Aorta (tissue), 5 donors: Measurements from ENCODE around the gene MREG. TPM values are rescaled to one million over a fixed set of nuclear protein-coding genes. Genes with fewer than 3 reads are reported as not detected.

ENCODE experiments used
- ATAC-seq: fragments of 200-7000 bp; cut with Tn5 transposase; one replicate; pipeline ENCODE4 v1.9.1; 2022; ENCODE audit warnings: moderate library complexity; ENCODE audit not compliant: low FRiP score
- DNase-seq, 2 donors: peaks; one replicate each; pipeline ENCODE4 v3.0.0-alpha.2; 2020
- H3K27ac ChIP-seq, 2 donors: one replicate each; pipeline ENCODE4 v1.5.1; 2013; ENCODE audit warnings: low read length in 2 of 2, mild to moderate bottlenecking in 2 of 2, moderate library complexity in 2 of 2, control low read depth in 1 of 2, inconsistent platforms in 1 of 2, low read depth in 1 of 2
- H3K27me3 ChIP-seq, 2 donors: one replicate each; pipeline ENCODE4 v1.6.1; 2013; ENCODE audit warnings: control low read depth in 1 of 2, low read length in 1 of 2, mild to moderate bottlenecking in 1 of 2, moderate library complexity in 1 of 2; ENCODE audit not compliant: insufficient read depth in 2 of 2, control insufficient read depth in 1 of 2
- H3K36me3 ChIP-seq, 2 donors: one replicate each; pipeline ENCODE4 v1.6.1; 2013; ENCODE audit warnings: control low read depth in 1 of 2, low read length in 1 of 2, mild to moderate bottlenecking in 1 of 2; ENCODE audit not compliant: insufficient read depth in 2 of 2, control insufficient read depth in 1 of 2
- H3K4me1 ChIP-seq, 2 donors: one replicate each; pipeline ENCODE4 v1.6.1; 2013; ENCODE audit warnings: low read length in 2 of 2, control low read depth in 1 of 2, mild to moderate bottlenecking in 1 of 2, moderate library complexity in 1 of 2; ENCODE audit not compliant: insufficient read depth in 2 of 2, control insufficient read depth in 1 of 2
- H3K4me3 ChIP-seq, 2 donors: one replicate each; pipeline ENCODE4 v1.5.1; 2013; ENCODE audit warnings: low read length in 2 of 2, control low read depth in 1 of 2, mild to moderate bottlenecking in 1 of 2
- H3K9me3 ChIP-seq: one replicate; pipeline ENCODE4 v1.6.1; 2013; ENCODE audit warnings: mild to moderate bottlenecking, low read length; ENCODE audit not compliant: control insufficient read depth
- WGBS, 2 donors: extraction: QIAGEN DNeasy Blood & Tissue Kit; methylation state at CpG; one replicate each; pipeline ENCODE4 v1.1.7; 2013; 5-methylcytosine and 5-hydroxymethylcytosine counted together
- intact Hi-C, 2 donors: fragments of 100-400 bp; cut with DNase I; formaldehyde crosslinking; loops; one replicate each; pipeline versions ENCODE4 v1.14.2 to v1.15.0; 2022
- polyA plus RNA-seq, 2 donors: library from polyadenylated mRNA; stranded (reverse); fragments of 200-250 nt; gene quantifications; one replicate each; pipeline ENCODE4 v1.2.3, GENCODE V29; 2013
- total RNA-seq, 2 donors: library from RNA; stranded (reverse); fragmentation: NEBNext Ultra II Directional; extraction: Animal tissue kit (Norgen Biotek cat#: 25700); gene quantifications; one replicate each; pipeline ENCODE4 v1.2.1, GENCODE V29; 2021
- donor health status: healthy with polysubstance abuse.
- donor health status: Bipolar disorder and iron deficiency.
- donor health status: DM: no; HTN: no; CAD: no.
- donor health status: DM: no; HTN: no; CAD: no.
- donor health status: DM: yes; HTN: yes; CAD: no.

Gene MREG
- total and polyA plus RNA-seq, 4 donors, result 0.31 to 2.5 (median 1.7) TPM

DNA sequence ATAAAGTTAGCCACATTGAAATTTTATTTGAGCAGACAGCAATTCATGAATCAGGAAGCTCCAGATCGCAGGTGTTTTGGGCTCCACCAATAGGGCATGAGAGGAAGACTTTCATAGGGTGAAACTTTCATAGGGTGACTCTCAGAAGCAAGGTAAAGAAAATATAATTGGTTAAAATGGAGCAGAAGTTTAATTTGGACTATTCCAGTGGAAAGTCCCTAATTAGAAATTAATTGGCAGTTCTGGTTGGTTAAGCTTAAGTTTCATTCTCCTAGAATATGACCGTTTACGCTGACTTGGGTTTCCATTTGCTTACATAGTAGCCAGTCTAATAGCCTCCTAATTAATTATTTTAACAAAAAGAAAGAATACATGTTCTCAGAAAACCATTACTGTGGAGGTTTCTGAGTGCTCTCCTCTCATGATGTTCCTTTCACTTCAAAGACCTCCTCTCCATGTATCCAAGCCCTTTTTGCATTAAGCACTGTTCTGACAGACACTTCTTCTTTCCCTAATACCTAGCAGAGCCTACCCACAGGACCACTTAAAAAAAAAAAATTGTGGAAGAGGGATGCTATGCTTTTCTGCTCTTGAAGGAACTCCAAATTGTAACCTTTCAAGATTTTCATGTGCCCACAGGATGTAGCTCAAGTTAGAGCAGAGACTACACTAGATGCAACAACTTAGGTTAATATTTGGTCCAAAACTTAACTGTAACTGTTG lies 99.1 kb downstream of the MREG start:
- DNase-seq (no peak), ATAC-seq (no peak)
- Histone ChIP-seq H3K27ac (no peak overlapping the region), H3K9me3 (no peaks in the 10 kb centered on the region), H3K4me1 (peaks cover 0 to 3% of the 10 kb centered on the region in 2 donors), H3K36me3 (no peaks in the 10 kb centered on the region), H3K27me3 (no peaks in the 10 kb centered on the region), H3K4me3 (no peak overlapping the region)
- intact Hi-C loops, result no loop called here
- 96 to 100% methylated on average over 3 of the region's 3 CpGs for WGBS, 2 donors

DNA sequence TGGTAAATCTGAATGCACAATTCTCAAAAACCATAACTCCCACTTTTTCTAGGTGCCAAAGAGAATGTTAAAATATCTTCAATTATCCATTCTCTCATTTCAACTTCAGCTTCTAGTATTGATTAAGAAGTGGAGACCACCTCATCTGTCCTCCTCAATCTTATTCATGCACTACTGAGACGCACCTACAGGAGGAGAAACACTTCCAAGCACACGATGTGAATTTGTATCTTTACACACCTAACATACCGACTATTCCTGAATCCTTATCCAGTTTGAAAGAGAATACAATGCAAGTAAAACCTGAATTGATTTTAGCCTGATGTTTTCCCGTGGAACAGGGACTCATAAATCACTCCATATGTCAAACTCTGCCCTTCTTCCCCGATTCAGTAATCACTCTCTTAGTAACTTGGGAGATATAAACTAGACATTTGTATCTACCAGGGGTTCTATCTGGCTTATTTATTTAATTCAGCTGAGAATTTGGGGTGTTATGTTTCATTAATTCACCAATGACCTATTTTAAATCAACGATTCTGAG lies 101.0 kb downstream of the MREG start:
- Histone ChIP-seq H3K4me1 (no peaks in the 10 kb centered on the region), H3K36me3 (no peaks in the 10 kb centered on the region), H3K9me3 (no peaks in the 10 kb centered on the region), H3K4me3 (no peak overlapping the region), H3K27me3 (no peaks in the 10 kb centered on the region), H3K27ac (no peak overlapping the region)
- ATAC-seq, result no peak
- intact Hi-C loops, result no loop called here
- 67 to 80% methylated on average over 6 of the region's 6 CpGs for WGBS, 2 donors
- DNase-seq, result no peak

DNA sequence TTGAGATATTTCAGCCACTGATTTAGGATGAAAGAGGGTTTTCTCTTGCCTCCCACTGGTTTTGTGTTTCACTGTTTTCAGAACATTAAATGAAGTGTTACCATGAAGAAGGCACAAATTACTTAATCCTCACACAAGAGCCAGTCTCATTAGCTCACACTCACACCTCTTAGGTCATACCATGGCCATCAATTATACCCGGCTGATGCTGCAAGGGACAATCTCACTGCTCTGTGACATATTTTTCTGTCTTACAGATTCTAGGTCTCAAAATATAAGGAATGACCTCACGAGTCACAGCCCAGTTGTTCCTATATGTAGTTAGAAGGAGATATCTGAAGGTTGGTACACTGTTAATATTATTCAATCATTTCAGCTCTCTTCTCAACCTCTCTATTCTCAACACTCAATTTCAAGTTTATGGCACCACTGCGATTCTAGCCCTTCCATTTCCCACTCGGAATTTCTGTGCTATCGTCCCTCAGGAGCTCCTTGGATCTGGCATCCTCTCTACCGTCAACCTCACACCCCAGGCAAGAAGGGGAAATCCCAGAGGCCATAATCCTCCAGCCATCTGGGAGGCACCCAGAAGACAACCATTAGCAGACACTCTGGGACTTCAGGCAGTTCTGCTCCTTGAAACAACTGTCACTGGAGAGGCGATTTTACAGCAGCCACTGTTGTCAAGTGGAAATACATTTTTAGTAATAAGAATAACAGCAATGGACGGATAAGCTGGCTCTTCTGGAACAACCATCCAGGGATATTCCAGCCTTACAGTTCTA lies 101.9 kb downstream of the MREG start:
- no peaks in the 10 kb centered on the region for H3K4me1 ChIP-seq
- no peak for DNase-seq
- intact Hi-C loops, result no loop called here
- H3K27ac ChIP-seq, result no peak overlapping the region
- ATAC-seq, result no peak
- no peaks in the 10 kb centered on the region for H3K9me3 ChIP-seq
- H3K36me3 ChIP-seq, result no peaks in the 10 kb centered on the region
- H3K27me3 ChIP-seq, result no peaks in the 10 kb centered on the region
- no peak overlapping the region for H3K4me3 ChIP-seq
- WGBS, 2 donors, result 92 to 95% methylated on average over 8 of the region's 8 CpGs

DNA sequence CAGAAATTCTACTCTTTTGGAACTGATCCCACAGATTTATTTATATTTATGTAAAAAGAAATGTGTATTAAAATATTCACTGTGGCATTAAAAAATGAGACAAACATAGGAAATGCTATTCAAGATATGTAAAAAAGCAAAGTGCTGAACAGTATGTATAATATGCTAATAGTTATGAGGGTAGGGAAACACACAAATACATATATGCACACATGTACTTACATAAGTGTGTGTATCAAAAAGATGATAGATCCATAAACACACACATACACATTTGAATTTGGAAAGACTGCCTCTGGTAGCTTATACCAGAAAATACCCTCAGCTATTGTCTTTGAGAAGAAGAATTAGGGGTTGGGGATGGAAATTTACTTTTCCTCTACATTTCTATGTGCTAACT lies 103.2 kb downstream of the MREG start:
- H3K9me3 ChIP-seq, result no peaks in the 10 kb centered on the region
- no peaks in the 10 kb centered on the region for H3K4me1 ChIP-seq
- no peaks in the 10 kb centered on the region for H3K27me3 ChIP-seq
- ATAC-seq, result no peak
- H3K4me3 ChIP-seq, result no peak overlapping the region
- H3K36me3 ChIP-seq, result no peaks in the 10 kb centered on the region
- intact Hi-C loops, result no loop called here
- DNase-seq, result no peak
- no peak overlapping the region for H3K27ac ChIP-seq

DNA sequence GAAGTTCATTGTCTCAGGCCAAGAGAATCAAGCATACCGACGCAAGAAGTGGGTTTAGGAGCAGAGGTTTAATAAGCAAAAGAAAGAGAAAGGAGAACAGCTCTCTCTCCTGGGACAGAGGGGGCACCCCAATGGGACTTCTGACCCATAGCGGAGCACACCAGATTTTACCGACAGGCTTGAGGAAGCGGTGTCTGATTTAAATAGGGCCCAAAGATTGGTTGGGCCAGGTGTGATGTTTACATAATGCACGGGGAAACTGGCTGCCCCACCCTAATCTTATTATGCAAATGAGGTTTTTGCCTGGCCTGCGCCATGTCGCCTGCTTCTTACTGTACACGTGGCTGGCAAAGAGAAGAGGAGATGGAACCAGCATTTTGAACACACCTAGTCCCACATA lies 106.2 kb downstream of the MREG start:
- H3K9me3 ChIP-seq, result no peaks in the 10 kb centered on the region
- 96 to 97% methylated on average over 9 of the region's 9 CpGs for WGBS, 2 donors
- no peaks in the 10 kb centered on the region for H3K27me3 ChIP-seq
- intact Hi-C loops, result no loop called here
- H3K4me3 ChIP-seq, result no peak overlapping the region
- no peaks in the 10 kb centered on the region for H3K36me3 ChIP-seq
- no peaks in the 10 kb centered on the region for H3K4me1 ChIP-seq
- DNase-seq, result no peak
- H3K27ac ChIP-seq, result no peak overlapping the region
- no peak for ATAC-seq

DNA sequence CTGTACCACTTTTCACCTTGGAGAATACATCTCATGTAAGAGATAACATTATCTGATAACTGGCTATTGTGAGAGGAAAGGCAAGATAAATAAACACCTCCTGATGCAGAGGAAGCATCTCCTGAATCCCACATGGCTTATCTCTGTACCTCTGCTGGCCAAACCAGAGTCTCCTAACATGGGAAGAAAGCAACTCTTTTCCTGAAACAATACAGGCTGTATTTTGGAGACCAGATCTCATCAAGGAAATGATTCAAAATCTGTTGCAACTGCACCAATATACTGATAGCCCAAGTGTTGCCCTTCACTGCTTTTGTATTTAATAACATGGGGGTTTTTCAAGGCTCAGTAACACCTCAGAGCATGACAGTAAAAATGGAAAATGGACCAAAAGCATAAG lies 106.9 kb downstream of the MREG start:
- no peak for ATAC-seq
- no peaks in the 10 kb centered on the region for H3K4me1 ChIP-seq

DNA sequence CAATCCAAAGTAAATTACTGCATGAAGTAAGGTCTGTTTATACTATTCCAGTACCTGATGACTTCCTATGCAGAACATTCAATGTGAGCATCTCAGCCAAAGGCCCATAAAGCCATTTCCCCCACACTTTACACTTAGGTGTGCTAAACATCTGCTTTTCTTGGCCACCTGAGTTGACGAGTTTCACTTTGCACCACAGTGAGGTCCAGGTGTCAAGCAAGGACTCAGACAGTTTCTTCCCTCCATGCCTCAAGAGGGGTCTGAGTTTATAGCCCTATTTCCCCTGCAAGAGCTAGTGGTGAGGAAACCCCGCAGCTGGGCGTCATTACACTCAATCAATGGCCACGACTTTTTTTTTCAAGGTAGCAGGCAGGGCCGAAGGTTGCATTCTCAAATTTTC lies 107.7 kb downstream of the MREG start:
- no peak for ATAC-seq
- no peak for DNase-seq
- no peaks in the 10 kb centered on the region for H3K9me3 ChIP-seq
- WGBS, 2 donors, result 80 to 89% methylated on average over 5 of the region's 5 CpGs
- H3K4me3 ChIP-seq, result no peak overlapping the region
- no peak overlapping the region for H3K27ac ChIP-seq
- H3K4me1 ChIP-seq, result no peaks in the 10 kb centered on the region
- intact Hi-C loops, result no loop called here
- H3K27me3 ChIP-seq, result no peaks in the 10 kb centered on the region
- H3K36me3 ChIP-seq, result no peaks in the 10 kb centered on the region

More for the DNA sequence above, 106.9 kb downstream of the MREG start:
- no peak for DNase-seq
- no peak overlapping the region for H3K4me3 ChIP-seq
- intact Hi-C loops, result no loop called here
- no peaks in the 10 kb centered on the region for H3K27me3 ChIP-seq
- no peaks in the 10 kb centered on the region for H3K36me3 ChIP-seq
- no peaks in the 10 kb centered on the region for H3K9me3 ChIP-seq
- no peak overlapping the region for H3K27ac ChIP-seq

DNA sequence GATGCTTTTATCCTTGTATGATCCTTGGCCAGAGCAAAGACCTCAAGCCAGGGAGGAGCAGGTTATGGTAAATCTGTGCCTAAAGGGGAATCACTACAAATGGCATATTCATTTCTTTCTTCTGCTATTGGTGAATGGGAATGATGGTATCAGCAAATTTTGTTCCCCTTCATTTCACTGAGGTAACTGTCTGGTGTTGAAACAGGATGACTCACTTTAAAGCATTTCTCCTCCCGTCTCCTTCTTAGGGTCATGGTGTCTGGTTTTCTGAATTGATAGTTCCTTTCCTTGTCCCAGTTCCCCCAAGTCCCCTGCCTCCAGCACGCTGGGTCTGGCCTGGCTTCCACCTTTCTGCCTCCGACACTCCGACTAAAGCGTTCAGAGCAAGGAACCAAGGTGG lies 109.2 kb downstream of the MREG start:
- no peaks in the 10 kb centered on the region for H3K4me1 ChIP-seq
- intact Hi-C loops, result no loop called here
- ATAC-seq (no peak), DNase-seq (no peak)
- WGBS, 2 donors, result 93 to 95% methylated on average over 5 of the region's 5 CpGs
- H3K9me3 ChIP-seq, result no peaks in the 10 kb centered on the region
- no peak overlapping the region for H3K4me3 ChIP-seq
- H3K27ac ChIP-seq, result no peak overlapping the region
- H3K36me3 ChIP-seq, result no peaks in the 10 kb centered on the region
- H3K27me3 ChIP-seq, result no peaks in the 10 kb centered on the region

DNA sequence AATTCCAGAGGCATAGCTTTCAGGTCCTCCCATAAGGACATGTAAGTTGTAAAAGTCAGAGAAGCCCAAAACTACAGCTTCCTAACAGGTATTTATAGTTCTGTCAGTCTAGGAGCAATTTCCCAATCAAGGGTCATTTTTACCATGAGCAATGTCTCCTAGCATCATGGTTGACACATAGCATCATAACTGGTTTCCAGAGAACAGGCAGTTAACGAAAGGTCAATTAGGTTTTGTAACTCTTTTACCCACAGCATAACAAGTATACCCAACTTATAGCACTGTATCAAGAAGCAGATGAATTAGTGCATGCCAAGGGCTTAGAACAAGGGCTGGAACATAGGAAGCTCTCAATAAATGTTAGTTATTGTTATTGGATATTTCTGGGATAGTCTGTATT lies 110.1 kb downstream of the MREG start:
- no peak overlapping the region for H3K27ac ChIP-seq
- H3K36me3 ChIP-seq, result no peaks in the 10 kb centered on the region
- no peak for ATAC-seq
- H3K4me3 ChIP-seq, result no peak overlapping the region
- H3K4me1 ChIP-seq, result no peaks in the 10 kb centered on the region
- no peaks in the 10 kb centered on the region for H3K9me3 ChIP-seq
- no peaks in the 10 kb centered on the region for H3K27me3 ChIP-seq
- DNase-seq, result no peak
- WGBS, 2 donors, result 94 to 97% methylated on average over 1 of the region's 1 CpG
- intact Hi-C loops, result no loop called here
